ENCODE results near the gene CASZ1. TPM values are rescaled to one million over a fixed set of nuclear protein-coding genes. Genes with fewer than 3 reads are reported as not detected.

The CASZ1 gene
- total RNA-seq, 2 donors from 2014 or later: 90.9 to 96.9 TPM

- Histone ChIP-seq H3K4me1 (replicated peaks) (peaks cover 65% of the 10 kb centered on the region), H3K36me3 (no peaks in the 10 kb centered on the region), H3K27me3 (replicated peaks; ENCODE audit: insufficient read depth) (no peaks in the 10 kb centered on the region), H3K9me3 (no peaks in the 10 kb centered on the region), H3K27ac (peak overlapping the region; percentile 85 to 89), H3K4me3 (no peak overlapping the region)
- WGBS: 41% methylated on average over 9 of the region's 17 CpGs
- peak; percentile 81 for TF ChIP-seq POLR2AphosphoS5 (IDR thresholded peaks at IDR 0.05)
- TF ChIP-seq CTCF (IDR thresholded peaks at IDR 0.05): no peak
- no peak for TF ChIP-seq POLR2A (IDR thresholded peaks at IDR 0.05)
- peak; percentile 88 for DNase-seq (ENCODE audit: low spot score)
- intact Hi-C loops (cut with DNase I): no loop called here
Measured at GRCh38 chr1:10726355-10726754, 70.1 kb downstream of the CASZ1 start.

GRCh38 chr1:10724948-10725847, 71.2 kb downstream of the CASZ1 start:
- WGBS: 36% methylated on average over 21 of the region's 21 CpGs
- Histone ChIP-seq H3K4me1 (replicated peaks) (peaks cover 65% of the 10 kb centered on the region), H3K4me3 (no peak overlapping the region), H3K36me3 (no peaks in the 10 kb centered on the region), H3K9me3 (no peaks in the 10 kb centered on the region), H3K27me3 (replicated peaks; ENCODE audit: insufficient read depth) (no peaks in the 10 kb centered on the region), H3K27ac (peak overlapping the region; percentile 85 to 89)
- intact Hi-C loops (cut with DNase I): loop anchor here (5.0 kb wide), 1 partner anchor 48 kb away; no protein-coding TSS in a partner anchor
- TF ChIP-seq POLR2AphosphoS5 (IDR thresholded peaks at IDR 0.05): peak; percentile 14
- TF ChIP-seq CTCF (IDR thresholded peaks at IDR 0.05): no peak
- no peak for TF ChIP-seq POLR2A (IDR thresholded peaks at IDR 0.05)
- DNase-seq (ENCODE audit: low spot score): peak; percentile 54

- no peak for TF ChIP-seq POLR2AphosphoS5 (IDR thresholded peaks at IDR 0.05)
- TF ChIP-seq POLR2A (IDR thresholded peaks at IDR 0.05): no peak
- TF ChIP-seq CTCF (IDR thresholded peaks at IDR 0.05): no peak
- no peaks in the 10 kb centered on the region for H3K27me3 ChIP-seq (replicated peaks; ENCODE audit: insufficient read depth)
- no peaks in the 10 kb centered on the region for H3K36me3 ChIP-seq
- no peaks in the 10 kb centered on the region for H3K9me3 ChIP-seq
- intact Hi-C loops (cut with DNase I): loop anchor here (5.0 kb wide), 1 partner anchor 47 kb away; no protein-coding TSS in a partner anchor
- no peak overlapping the region for H3K4me3 ChIP-seq
- H3K27ac ChIP-seq: peak overlapping the region; percentile 85 to 89
- no peak for DNase-seq (ENCODE audit: low spot score)
- peaks cover 65% of the 10 kb centered on the region for H3K4me1 ChIP-seq (replicated peaks)
- 57% methylated on average over 4 of the region's 4 CpGs for WGBS
Measured at GRCh38 chr1:10724511-10724910, 71.9 kb downstream of the CASZ1 start.

GRCh38 chr1:10724052-10724494, 72.4 kb downstream of the CASZ1 start:
- intact Hi-C loops (cut with DNase I): loop anchor here (5.0 kb wide), 1 partner anchor 47 kb away; no protein-coding TSS in a partner anchor
- H3K36me3 ChIP-seq: no peaks in the 10 kb centered on the region
- no peaks in the 10 kb centered on the region for H3K9me3 ChIP-seq
- H3K4me1 ChIP-seq (replicated peaks): peaks cover 65% of the 10 kb centered on the region
- WGBS: 23% methylated on average over 12 of the region's 12 CpGs
- peak overlapping the region; percentile 85 to 89 for H3K27ac ChIP-seq
- H3K4me3 ChIP-seq: no peak overlapping the region
- peak; percentile 95 for DNase-seq (ENCODE audit: low spot score)
- H3K27me3 ChIP-seq (replicated peaks; ENCODE audit: insufficient read depth): no peaks in the 10 kb centered on the region
- TF ChIP-seq POLR2AphosphoS5 (IDR thresholded peaks at IDR 0.05): peak; percentile 95
- TF ChIP-seq POLR2A (IDR thresholded peaks at IDR 0.05): no peak
- peak in 1 of 4 experiments; percentile 5 for TF ChIP-seq CTCF (IDR thresholded peaks at IDR 0.05)
